HL-60/S4 treated with retinoic acid at 250 ng/mL for 4 days and 3 days (cell line): Measurements from ENCODE around the gene NTRK3.

Source experiments
- in situ Hi-C: fragments of 300-500 bp; cut with MboI; formaldehyde crosslinking; loops from 2 replicates; pipeline ENCODE4 v1.7.0; 2022; ENCODE audit warnings: low sequenced_read_pairs

Gene NTRK3

DNA sequence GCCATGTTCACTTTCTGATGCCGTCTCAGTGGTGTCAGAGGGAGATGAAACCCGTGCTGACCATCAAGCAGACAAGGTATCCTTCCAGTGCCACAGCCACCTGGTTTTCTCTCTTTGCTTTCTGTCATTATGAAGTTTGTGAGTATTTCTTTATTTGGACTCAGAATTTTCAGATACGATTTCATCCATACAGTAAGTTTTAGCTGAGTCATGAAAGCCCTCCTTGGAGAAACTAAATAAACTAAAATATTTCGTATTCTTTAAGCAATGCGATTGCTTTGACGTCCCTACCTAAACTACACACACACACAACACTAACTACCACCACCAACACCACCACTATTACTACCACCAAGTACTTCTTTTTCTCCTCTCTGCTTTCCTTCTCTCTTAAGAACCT is 350.1 kb downstream of the NTRK3 start:
- in situ Hi-C loops: no loop called here

- in situ Hi-C loops: no loop called here
Measured at GRCh38 chr15:87902772-87903426, 353.6 kb downstream of the NTRK3 start.

DNA sequence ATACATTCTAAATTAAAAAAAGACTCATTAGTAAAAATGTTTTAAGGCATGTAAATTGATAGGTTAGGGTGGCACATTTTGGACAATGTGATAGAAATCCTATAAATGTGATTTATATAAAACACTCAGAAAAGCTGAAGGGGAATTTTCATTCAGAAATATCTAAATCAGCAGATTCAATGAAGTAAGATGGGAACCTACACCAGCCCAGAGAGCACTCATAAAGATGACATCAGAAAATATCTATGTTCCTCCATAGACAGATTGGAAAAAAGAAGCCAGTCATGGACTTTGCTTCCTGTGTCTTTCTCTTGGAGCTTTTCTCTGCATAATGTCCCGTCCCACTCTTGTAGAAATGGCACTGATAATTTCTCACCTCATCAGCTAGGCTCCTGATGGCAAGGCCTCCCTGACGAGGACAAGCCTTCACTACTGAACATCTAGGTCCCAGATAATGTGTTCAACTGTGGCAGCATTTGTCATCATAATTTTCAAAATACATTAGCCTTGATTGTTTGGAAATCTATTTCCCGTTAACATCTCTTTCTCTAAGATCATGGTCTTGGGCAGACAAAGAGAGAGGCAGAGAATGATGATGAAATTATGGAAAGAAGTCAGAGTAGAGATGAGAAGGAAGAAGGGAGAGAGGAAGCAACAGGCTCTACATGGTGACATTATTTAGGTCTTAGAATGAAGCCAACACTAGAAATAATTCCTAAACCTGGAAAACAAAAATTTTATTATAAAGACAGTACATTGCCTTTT is 354.4 kb downstream of the NTRK3 start:
- in situ Hi-C loops: no loop called here

GRCh38 chr15:87901008-87901407 is 355.5 kb downstream of the NTRK3 start:
- in situ Hi-C loops: no loop called here

- in situ Hi-C loops: no loop called here
Measured at GRCh38 chr15:87896936-87897335, 359.6 kb downstream of the NTRK3 start.

DNA sequence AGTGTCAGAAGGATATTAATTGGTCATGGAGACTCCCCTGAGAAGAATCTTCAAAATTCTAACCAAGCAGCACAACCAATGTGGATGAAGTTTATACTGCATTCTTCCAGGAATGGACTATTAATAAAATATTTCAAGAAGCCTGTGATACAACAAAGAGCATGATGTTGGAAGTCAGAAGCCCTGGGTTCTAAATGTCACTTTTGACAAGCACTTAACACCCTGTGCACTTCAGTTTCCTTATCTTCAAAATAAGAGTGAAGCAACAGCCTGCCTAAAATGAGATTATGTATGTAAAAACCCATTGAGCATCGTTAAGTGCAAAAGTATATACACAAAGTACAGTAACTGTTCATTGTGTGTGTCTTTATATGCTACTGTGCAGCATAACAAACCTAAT is 369.4 kb downstream of the NTRK3 start:
- in situ Hi-C loops: no loop called here

DNA sequence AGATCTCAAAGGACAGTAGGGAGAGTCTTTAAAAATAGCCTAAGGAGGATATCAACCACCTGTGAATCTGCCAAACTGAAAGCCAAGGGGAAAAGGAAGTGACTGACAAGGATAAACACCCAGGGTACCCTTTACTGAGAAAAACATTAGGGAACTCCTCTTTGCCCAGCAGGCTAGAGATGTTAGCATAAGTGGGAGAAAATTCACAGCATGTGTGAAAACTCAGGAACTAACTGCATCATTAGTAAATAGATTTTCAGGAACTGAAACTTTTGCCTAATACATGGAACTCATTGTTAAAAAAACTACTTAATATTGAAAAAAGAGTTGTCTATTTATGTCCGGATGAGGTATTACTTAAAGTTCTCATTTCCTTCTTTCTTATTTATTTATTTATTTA is 375.5 kb downstream of the NTRK3 start:
- in situ Hi-C loops: no loop called here

GRCh38 chr15:87877822-87878542 is 378.6 kb downstream of the NTRK3 start:
- in situ Hi-C loops: no loop called here

DNA sequence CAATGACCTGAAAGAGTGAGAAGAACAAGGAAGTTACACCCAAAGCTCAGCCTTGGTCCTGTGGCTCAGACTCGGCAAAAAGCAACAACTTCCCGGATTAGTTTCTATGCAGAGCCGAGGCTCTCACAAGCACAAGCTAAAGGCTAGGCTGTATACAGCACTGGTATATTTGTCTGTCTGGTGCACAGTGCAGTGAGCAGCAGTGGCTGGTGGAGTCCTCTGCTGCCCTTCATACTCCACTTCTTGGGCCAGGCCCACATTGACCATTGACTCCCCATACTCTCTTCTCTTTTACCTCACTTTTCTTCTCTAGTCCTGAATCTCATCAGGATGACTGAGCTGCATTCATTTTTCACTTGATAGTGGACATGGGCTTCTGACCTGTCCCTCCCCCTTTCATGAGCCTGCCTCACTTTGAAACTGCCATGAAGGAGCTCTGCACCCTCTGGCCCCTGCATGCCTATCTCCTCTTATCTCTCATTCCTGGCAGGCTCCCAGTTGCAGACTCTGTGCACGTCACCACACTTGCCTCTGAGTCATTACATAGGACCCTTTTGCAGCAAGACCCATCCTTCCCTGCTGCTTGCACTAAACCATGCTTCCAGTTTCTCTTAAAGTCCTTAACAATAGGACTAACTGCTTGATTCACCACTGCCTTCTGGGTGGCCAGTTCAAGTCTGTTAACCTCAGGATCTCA is 379.3 kb downstream of the NTRK3 start:
- in situ Hi-C loops: no loop called here

DNA sequence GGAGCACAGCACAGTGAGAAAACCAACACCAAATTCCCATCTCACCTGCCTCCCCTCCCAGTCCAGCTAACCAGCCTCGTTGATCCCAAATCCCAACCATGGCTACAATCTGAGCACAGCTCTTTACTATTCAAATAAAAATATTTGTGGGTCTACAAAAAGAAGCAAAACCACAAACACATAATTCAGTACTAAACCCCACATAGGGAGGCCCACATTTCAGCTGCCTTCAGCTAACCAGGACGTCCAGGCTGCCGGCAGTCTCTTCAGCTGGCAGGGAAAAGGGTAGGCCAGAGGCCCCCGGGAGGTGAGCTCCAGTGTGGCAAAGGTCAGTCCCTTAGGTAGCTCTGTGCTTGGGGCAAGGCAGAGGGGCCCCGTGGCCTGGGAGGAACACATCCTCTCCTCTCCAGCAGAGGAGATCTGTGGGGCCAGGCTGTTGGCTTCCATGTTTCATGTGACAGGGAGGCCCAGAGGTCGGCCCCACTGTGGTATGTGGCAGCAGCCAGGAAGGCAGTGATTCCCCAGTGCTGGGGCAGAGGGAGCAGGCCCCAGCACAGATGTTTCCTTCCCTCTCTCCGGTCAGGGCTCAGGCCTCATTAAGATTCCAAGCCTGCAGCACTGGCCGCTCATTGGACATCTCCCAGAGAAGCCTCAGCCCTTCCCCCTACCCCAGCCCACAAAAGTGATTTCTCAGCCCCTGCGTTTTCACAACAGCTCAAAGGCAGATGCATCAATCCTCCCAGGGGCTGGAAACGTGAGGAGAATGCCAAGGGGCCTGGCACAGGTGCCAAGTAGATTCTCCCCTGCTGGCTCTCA is 381.4 kb downstream of the NTRK3 start:
- in situ Hi-C loops: no loop called here

DNA sequence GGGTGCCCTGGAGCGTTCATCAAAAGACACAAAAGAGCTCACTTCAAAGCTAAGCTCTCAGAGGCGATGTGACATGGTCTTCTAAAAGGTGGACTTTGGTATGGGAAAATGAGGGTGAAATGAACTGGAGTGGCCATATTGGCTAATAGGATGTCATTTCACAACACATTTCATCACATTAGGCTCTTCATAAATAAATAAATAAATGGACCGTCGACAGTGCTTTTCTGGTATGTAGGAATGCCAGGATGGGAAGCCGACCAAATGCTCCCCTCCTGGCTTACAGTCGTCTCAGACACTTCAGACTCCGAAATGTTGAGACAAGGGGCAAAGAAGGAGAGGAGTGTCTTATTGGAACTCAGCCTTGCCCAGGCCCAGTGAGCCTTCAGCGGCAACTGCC is 383.0 kb downstream of the NTRK3 start:
- in situ Hi-C loops: no loop called here

GRCh38 chr15:87871731-87872320 is 384.7 kb downstream of the NTRK3 start:
- in situ Hi-C loops: no loop called here

GRCh38 chr15:87871258-87871681 is 385.3 kb downstream of the NTRK3 start:
- in situ Hi-C loops: no loop called here

DNA sequence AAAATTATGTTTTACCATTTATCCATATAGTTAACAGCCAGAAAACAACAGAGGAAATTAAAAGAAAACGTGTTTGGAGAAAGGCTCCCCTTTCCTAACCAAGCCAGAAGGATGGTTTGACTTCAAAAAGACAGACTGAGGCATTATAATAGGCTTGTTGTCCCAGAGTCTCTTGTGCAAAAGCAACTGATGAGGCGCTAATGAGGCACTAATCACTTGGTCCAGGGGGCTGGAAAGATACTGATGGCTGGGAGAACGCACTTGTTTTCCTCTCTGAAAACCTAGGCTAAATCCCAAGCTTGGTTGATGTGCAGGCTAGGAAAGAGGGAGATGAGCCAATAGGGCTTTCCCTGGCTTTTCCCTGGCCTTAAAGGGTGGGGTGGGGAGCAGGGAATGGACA is 389.6 kb downstream of the NTRK3 start:
- in situ Hi-C loops: no loop called here

DNA sequence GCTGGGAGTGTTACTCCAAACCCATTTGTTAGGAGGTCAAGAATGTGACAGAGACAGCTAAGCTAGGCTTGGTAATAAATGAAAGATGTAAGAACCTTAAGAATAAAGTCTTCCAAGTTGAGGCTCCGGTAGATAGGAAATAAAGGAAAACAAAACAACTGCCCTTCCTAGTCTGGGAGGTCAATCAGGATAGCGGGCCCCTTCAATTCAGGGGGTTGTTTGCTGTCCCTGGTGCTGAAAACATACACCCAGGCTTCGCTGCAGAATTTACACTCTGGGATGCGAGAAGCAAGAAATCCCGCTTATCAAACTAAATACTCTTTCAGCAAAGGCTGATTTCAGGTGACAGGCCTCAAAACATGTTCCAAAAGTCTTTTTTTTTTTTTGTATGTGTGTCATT is 393.4 kb downstream of the NTRK3 start:
- in situ Hi-C loops: no loop called here

- in situ Hi-C loops: no loop called here
Measured at GRCh38 chr15:87860743-87861142, 395.8 kb downstream of the NTRK3 start.

DNA sequence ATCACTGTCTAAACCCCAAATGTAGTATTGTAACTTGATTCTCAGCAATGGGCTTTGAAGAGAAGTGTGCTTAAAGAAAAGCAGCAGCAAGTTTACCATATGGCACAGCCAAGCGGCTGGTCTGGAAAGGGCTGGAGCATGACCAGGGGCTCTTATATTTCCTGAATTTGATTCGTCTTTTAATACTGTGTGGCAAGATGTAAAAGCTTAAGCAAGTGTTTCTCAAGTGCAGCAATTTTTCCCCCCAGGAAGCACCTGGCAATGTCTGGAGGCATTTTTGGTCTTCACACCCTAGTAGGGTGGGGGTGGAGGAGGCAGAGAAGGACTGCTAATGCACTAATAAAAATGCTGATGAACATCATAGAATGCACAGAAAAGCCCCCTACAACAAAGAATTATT is 397.9 kb downstream of the NTRK3 start:
- in situ Hi-C loops: no loop called here

GRCh38 chr15:87851497-87851896 is 405.0 kb downstream of the NTRK3 start:
- in situ Hi-C loops: no loop called here

- in situ Hi-C loops: no loop called here
Measured at GRCh38 chr15:87850916-87851315, 405.6 kb downstream of the NTRK3 start.

DNA sequence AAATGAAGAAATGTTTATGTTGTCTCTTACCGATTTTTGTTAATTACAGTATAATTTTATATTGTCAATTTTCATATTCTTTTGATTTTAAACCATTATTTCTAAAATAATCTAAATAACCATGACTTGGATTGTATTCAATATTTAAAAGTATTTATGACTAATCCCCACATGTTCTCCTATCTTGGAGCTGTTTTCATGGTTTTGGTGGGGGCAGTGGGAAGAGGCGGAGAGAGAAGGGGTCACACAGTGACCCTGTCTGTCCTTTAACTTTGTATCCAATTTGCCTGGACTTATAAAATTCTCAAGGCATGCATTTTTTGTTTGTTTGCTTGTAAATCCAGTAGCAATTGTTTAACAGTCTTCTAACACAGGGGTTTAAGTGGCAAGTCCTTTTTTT is 407.4 kb downstream of the NTRK3 start:
- in situ Hi-C loops: no loop called here
